Measurements from ENCODE around the gene TLE6. TPM values are rescaled to one million over a fixed set of nuclear protein-coding genes. Genes with fewer than 3 reads are reported as not detected.

TLE6 gene
- total RNA-seq, 1 experiment from 2014 or later: 1.1 TPM

DNA sequence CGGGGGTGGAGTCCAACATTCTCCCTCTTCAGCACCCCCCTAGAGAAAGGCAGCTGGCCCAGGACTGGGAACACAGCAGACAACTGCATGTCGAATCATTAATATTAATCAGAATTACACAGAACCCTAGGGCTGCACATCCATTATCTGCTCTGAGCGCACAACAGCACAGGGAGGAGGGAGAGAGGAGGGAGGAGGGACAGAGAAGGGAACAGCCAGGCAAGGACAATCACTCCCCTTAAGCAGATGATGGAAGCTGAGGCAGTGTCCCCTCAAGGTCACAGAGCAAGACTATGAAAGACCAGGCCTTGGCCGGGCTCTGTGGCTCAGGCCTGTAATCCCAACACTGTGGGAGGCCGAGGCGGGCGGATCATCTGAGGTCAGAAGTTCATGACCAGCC lies 25.7 kb downstream of the TLE6 start:
- no peak overlapping the region for H2AFZ ChIP-seq
- no peaks in the 10 kb centered on the region for H3K79me2 ChIP-seq (ENCODE audit: low read depth)
- H3F3A ChIP-seq (ENCODE audit: insufficient read depth, low read depth): no peaks in the 10 kb centered on the region
- intact Hi-C loops (cut with micrococcal nuclease; ENCODE audit: unreplicated experiment): no loop called here
- BruUV-seq (replicated peaks): no TSS peak
- no peak overlapping the region for H3K4me2 ChIP-seq
- no peak overlapping the region for H3K4me3 ChIP-seq
- H3K27me3 ChIP-seq (ENCODE audit: insufficient read depth, low read depth): no peaks in the 10 kb centered on the region
- H3K36me3 ChIP-seq (ENCODE audit: low read depth): no peaks in the 10 kb centered on the region
- H3K4me1 ChIP-seq (replicated peaks; ENCODE audit: insufficient read depth): no peaks in the 10 kb centered on the region
- TF ChIP-seq EZH2 (IDR thresholded peaks at IDR 0.05; ENCODE audit: low read depth): no peak
- TF ChIP-seq, protein P1, sequence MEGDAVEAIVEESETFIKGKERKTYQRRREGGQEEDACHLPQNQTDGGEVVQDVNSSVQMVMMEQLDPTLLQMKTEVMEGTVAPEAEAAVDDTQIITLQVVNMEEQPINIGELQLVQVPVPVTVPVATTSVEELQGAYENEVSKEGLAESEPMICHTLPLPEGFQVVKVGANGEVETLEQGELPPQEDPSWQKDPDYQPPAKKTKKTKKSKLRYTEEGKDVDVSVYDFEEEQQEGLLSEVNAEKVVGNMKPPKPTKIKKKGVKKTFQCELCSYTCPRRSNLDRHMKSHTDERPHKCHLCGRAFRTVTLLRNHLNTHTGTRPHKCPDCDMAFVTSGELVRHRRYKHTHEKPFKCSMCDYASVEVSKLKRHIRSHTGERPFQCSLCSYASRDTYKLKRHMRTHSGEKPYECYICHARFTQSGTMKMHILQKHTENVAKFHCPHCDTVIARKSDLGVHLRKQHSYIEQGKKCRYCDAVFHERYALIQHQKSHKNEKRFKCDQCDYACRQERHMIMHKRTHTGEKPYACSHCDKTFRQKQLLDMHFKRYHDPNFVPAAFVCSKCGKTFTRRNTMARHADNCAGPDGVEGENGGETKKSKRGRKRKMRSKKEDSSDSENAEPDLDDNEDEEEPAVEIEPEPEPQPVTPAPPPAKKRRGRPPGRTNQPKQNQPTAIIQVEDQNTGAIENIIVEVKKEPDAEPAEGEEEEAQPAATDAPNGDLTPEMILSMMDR (conservative IDR thresholded peaks at IDR 0.05): no peak
- ChIA-PET CTCF (no interaction called here), POLR2A (ENCODE audit: unreplicated experiment) (no interaction called here)
- H3K27ac ChIP-seq: no peak overlapping the region
- H3K9me3 ChIP-seq (ENCODE audit: insufficient read depth, low read depth): no peaks in the 10 kb centered on the region
- no peaks in the 10 kb centered on the region for H3K9me2 ChIP-seq (ENCODE audit: insufficient read depth)
- no peak for DNase-seq
- H4K20me1 ChIP-seq (ENCODE audit: insufficient read depth): no peaks in the 10 kb centered on the region

DNA sequence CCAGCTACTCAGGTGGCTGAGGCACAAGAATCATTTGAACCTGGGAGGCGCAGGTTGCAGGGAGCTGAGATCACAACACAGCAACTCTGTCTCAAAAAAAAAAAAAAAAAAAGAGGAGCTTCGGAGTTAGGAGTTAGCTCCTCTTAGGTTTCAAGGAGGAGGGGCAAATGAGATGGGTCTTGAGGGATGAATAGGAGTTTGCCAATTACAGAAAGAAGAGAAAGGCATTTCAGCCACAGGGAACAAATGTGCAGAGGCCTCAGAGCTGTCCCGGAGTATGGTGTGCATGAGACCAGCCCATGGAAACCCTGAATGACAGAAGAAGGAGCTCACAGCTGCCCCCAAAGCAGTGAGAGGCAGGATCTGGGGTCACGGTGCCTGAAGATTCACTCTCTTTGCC lies 27.2 kb downstream of the TLE6 start:
- ChIA-PET POLR2A (ENCODE audit: unreplicated experiment) (interaction anchor here (0.6 kb wide), 1 partner anchor 51 kb away, joined by 3 read pairs; no protein-coding TSS in a partner anchor), CTCF (no interaction called here)
- Histone ChIP-seq H3K4me2 (no peak overlapping the region), H3K27ac (no peak overlapping the region), H3K9me2 (ENCODE audit: insufficient read depth) (no peaks in the 10 kb centered on the region), H3K36me3 (ENCODE audit: low read depth) (no peaks in the 10 kb centered on the region), H3K79me2 (ENCODE audit: low read depth) (no peaks in the 10 kb centered on the region), H3K4me3 (no peak overlapping the region), H4K20me1 (ENCODE audit: insufficient read depth) (no peaks in the 10 kb centered on the region), H3K9me3 (ENCODE audit: insufficient read depth, low read depth) (no peaks in the 10 kb centered on the region), H3K4me1 (replicated peaks; ENCODE audit: insufficient read depth) (no peaks in the 10 kb centered on the region), H3F3A (ENCODE audit: insufficient read depth, low read depth) (no peaks in the 10 kb centered on the region), H2AFZ (no peak overlapping the region), H3K27me3 (ENCODE audit: insufficient read depth, low read depth) (no peaks in the 10 kb centered on the region)
- BruUV-seq (replicated peaks): no TSS peak
- intact Hi-C loops (cut with micrococcal nuclease; ENCODE audit: unreplicated experiment): no loop called here
- DNase-seq: no peak
- TF ChIP-seq, protein P1 (conservative IDR thresholded peaks at IDR 0.05): no peak
- no peak for TF ChIP-seq EZH2 (IDR thresholded peaks at IDR 0.05; ENCODE audit: low read depth)

DNA sequence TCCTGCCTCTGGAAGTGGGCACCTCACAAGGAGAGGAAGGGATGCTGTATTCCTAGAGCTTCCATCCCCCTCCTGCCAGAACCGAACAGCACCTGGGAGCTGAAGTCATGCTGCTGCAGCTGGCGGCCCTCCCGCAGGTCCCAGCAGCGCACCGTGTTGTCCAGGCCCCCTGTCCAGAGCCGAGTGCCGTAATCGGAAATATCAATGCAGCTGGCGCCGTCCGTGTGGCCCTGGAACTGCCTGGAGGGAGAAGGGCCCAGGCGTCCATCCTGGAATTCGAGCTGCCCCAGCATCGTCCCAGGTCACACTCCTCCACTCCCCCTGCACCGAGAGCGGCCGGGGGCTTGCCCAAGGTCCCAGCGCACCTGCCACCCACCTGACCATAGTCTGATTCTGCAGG lies 28.0 kb downstream of the TLE6 start:
- Histone ChIP-seq H3K79me2 (ENCODE audit: low read depth) (no peaks in the 10 kb centered on the region), H3K4me2 (no peak overlapping the region), H3K9me3 (ENCODE audit: insufficient read depth, low read depth) (no peaks in the 10 kb centered on the region), H3K27ac (no peak overlapping the region), H3K9me2 (ENCODE audit: insufficient read depth) (no peaks in the 10 kb centered on the region), H2AFZ (no peak overlapping the region), H4K20me1 (ENCODE audit: insufficient read depth) (no peaks in the 10 kb centered on the region), H3K27me3 (ENCODE audit: insufficient read depth, low read depth) (no peaks in the 10 kb centered on the region), H3K4me1 (replicated peaks; ENCODE audit: insufficient read depth) (no peaks in the 10 kb centered on the region), H3F3A (ENCODE audit: insufficient read depth, low read depth) (no peaks in the 10 kb centered on the region), H3K36me3 (ENCODE audit: low read depth) (no peaks in the 10 kb centered on the region), H3K4me3 (no peak overlapping the region)
- POLR2A ChIA-PET (ENCODE audit: unreplicated experiment): no interaction called here
- TF ChIP-seq EZH2 (IDR thresholded peaks at IDR 0.05; ENCODE audit: low read depth): no peak
- TF ChIP-seq, protein P1 (conservative IDR thresholded peaks at IDR 0.05): no peak
- no peak for DNase-seq
- CTCF ChIA-PET: interaction anchor here (0.5 to 0.7 kb wide), 2 partner anchors 47 to 270 kb away, joined by 4 read pairs; no protein-coding TSS in a partner anchor
- BruUV-seq (replicated peaks): no TSS peak
- intact Hi-C loops (cut with micrococcal nuclease; ENCODE audit: unreplicated experiment): no loop called here

Measured in PC-9 (cell line).